Parathyroid adenoma (tissue), 2 donors: ENCODE data around the gene TMEM174.

ENCODE experiments used
- H2AFZ ChIP-seq: fragments of 300-600 bp; sonication (generic); one replicate; pipeline ENCODE4 v1.7.0; 2017; ENCODE audit warnings: antibody characterized with exemption, mild to moderate bottlenecking
- H3K27ac ChIP-seq: fragments of 300-600 bp; sonication (generic); one replicate; pipeline ENCODE4 v1.7.0; 2017
- H3K27me3 ChIP-seq: fragments of 300-600 bp; sonication (generic); one replicate; pipeline ENCODE4 v1.7.0; 2017; ENCODE audit warnings: low read length; ENCODE audit not compliant: control insufficient read depth, insufficient read depth
- H3K36me3 ChIP-seq: fragments of 300-600 bp; sonication (generic); one replicate; pipeline ENCODE4 v1.7.0; 2017; ENCODE audit warnings: low read length; ENCODE audit not compliant: control insufficient read depth, insufficient read depth
- H3K4me1 ChIP-seq: fragments of 300-600 bp; sonication (generic); one replicate; pipeline ENCODE4 v1.7.0; 2017; ENCODE audit warnings: control low read depth
- H3K4me2 ChIP-seq: fragments of 300-600 bp; sonication (generic); one replicate; pipeline ENCODE4 v1.7.0; 2017; ENCODE audit warnings: low read length
- H3K4me3 ChIP-seq: fragments of 300-600 bp; sonication (generic); one replicate; pipeline ENCODE4 v1.7.0; 2017; ENCODE audit warnings: low read depth, low read length
- H3K79me2 ChIP-seq: fragments of 300-600 bp; sonication (generic); one replicate; pipeline ENCODE4 v1.7.0; 2017; ENCODE audit warnings: control low read depth
- H3K9ac ChIP-seq: fragments of 300-600 bp; sonication (generic); one replicate; pipeline ENCODE4 v1.7.0; 2017; ENCODE audit warnings: mild to moderate bottlenecking
- H3K9me3 ChIP-seq: fragments of 300-600 bp; sonication (generic); one replicate; pipeline ENCODE4 v1.7.0; 2017; ENCODE audit warnings: low read length; ENCODE audit not compliant: control insufficient read depth
- TF ChIP-seq, protein P1 (sequence below): fragments of 300-600 bp; sonication (generic); IDR thresholded peaks from one replicate; pipeline ENCODE4 v1.7.0; 2017; ENCODE audit warnings: antibody characterized with exemption, mild to moderate bottlenecking
- donor health status: primary hyperparathyroidism.

Gene TMEM174

DNA sequence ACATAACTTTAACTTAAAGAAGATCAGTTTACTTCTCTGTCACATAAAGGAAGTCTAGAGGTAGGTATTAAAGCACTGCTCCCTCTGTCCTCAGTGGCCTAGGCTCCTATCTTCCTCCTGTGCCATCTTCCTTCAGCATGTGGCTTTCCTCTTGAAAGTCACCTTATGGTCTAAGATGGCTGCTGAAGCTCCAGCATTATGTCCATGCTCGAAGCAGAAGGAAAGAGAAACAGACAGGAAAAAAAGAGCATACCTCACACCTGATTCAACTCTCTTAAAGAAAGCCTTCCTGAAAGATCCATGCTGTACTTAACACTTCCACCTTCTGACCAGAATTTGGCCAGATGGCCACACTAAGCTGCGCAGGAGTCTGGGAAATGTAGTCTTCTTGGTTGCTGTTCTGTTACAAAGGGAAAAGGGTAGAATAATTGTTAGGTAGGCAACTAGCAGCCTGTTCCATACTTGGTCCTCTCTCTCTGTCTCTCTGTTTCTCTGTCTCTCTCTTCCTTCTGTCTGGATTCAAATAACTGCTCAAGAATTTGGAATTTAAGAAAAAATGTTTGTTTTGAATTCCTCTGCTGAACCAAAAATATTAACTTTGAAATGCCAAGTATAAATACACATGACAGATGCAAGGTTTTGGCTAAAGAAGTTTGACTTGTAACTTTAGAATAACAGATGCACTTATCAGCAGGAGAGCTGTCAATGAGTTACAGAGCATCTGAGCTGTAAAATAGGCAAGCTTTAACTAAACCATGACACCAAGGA is 16.0 kb downstream of the TMEM174 start:
- Histone ChIP-seq H3K4me3 (no peak overlapping the region), H3K9ac (no peak overlapping the region), H3K27me3 (no peaks in the 10 kb centered on the region), H3K79me2 (no peaks in the 10 kb centered on the region), H3K27ac (no peak overlapping the region), H3K36me3 (no peaks in the 10 kb centered on the region), H3K4me2 (no peak overlapping the region), H3K4me1 (no peaks in the 10 kb centered on the region), H3K9me3 (no peaks in the 10 kb centered on the region), H2AFZ (peak overlapping the region; percentile 66)
- TF ChIP-seq, protein P1, sequence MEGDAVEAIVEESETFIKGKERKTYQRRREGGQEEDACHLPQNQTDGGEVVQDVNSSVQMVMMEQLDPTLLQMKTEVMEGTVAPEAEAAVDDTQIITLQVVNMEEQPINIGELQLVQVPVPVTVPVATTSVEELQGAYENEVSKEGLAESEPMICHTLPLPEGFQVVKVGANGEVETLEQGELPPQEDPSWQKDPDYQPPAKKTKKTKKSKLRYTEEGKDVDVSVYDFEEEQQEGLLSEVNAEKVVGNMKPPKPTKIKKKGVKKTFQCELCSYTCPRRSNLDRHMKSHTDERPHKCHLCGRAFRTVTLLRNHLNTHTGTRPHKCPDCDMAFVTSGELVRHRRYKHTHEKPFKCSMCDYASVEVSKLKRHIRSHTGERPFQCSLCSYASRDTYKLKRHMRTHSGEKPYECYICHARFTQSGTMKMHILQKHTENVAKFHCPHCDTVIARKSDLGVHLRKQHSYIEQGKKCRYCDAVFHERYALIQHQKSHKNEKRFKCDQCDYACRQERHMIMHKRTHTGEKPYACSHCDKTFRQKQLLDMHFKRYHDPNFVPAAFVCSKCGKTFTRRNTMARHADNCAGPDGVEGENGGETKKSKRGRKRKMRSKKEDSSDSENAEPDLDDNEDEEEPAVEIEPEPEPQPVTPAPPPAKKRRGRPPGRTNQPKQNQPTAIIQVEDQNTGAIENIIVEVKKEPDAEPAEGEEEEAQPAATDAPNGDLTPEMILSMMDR, result no peak

DNA sequence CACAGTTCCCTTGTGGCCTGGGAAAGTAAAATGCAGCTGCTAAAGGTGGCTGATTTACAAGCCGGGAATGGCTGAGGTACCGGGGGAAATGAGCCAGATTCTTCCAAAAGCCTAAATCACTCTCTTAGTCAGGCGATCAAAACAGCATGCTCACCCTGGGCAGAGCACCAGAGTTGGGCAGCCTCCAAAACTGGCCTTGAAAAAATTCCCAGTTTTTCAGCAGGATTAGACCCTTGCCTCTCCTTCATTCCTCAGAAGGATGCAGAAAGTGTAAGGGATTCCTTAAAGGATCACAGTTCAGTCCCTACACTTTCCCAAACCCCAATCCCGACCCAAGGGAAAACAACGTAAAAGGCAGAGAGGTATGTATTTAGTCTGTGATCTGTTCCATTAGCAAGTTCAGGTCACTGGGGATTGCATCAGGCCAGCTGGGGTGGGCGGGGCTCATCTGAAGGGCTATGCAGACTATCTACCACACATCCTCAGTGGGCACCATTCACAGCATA is 16.9 kb downstream of the TMEM174 start:
- Histone ChIP-seq H3K27me3 (no peaks in the 10 kb centered on the region), H3K4me1 (no peaks in the 10 kb centered on the region), H3K9me3 (no peaks in the 10 kb centered on the region), H3K36me3 (no peaks in the 10 kb centered on the region), H3K9ac (no peak overlapping the region), H3K4me2 (no peak overlapping the region), H3K79me2 (no peaks in the 10 kb centered on the region), H2AFZ (no peak overlapping the region), H3K27ac (no peak overlapping the region), H3K4me3 (no peak overlapping the region)
- TF ChIP-seq, protein P1, result no peak

DNA sequence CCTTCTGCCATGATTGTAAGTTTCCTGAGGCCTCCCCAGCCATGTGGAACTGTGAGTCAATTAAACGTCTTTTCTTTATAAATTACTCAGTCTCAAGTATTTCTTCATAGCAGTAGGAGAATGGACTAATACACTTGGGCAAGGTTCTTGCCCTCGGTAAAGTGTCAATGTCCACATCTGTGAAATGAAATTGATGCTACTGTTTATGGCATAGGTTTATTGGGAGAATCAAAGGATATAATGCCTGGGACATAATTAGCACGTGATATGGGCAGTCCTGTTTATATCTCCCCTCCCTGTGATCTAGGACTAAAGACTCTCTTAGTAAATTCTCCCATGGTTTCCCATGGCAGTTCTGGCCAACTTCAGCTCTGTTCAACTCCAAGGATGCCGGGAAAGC is 19.4 kb downstream of the TMEM174 start:
- H3K4me3 ChIP-seq, result no peak overlapping the region
- H3K27me3 ChIP-seq, result no peaks in the 10 kb centered on the region
- TF ChIP-seq, protein P1, result no peak
- H3K27ac ChIP-seq, result no peak overlapping the region
- no peaks in the 10 kb centered on the region for H3K4me1 ChIP-seq
- H3K36me3 ChIP-seq, result no peaks in the 10 kb centered on the region
- no peaks in the 10 kb centered on the region for H3K9me3 ChIP-seq
- no peak overlapping the region for H3K4me2 ChIP-seq
- no peaks in the 10 kb centered on the region for H3K79me2 ChIP-seq
- H2AFZ ChIP-seq, result no peak overlapping the region
- no peak overlapping the region for H3K9ac ChIP-seq

DNA sequence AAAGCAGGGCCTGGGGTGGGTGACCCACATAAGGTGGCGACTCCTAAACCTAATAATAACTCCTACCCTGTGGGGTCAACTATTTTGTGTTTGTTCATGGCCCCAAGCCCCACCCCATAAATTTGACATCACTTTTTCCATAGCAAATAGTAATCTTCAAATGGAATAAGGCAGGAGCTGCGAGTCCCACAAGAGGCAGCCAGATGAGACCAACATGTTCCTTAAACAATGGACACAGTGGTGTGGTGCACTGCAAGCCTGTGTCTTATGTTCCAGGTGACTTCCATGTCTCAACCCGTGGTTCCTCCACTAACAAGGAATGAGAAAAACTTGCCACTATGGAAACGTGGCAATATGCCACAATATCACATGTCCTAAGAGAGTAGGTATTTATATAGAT is 20.6 kb downstream of the TMEM174 start:
- no peak overlapping the region for H3K4me3 ChIP-seq
- no peak overlapping the region for H3K27ac ChIP-seq
- no peak overlapping the region for H3K4me2 ChIP-seq
- no peaks in the 10 kb centered on the region for H3K79me2 ChIP-seq
- TF ChIP-seq, protein P1, result no peak
- H3K9ac ChIP-seq, result no peak overlapping the region
- H3K4me1 ChIP-seq, result no peaks in the 10 kb centered on the region
- no peaks in the 10 kb centered on the region for H3K27me3 ChIP-seq
- H3K9me3 ChIP-seq, result no peaks in the 10 kb centered on the region
- H2AFZ ChIP-seq, result no peak overlapping the region
- no peaks in the 10 kb centered on the region for H3K36me3 ChIP-seq

DNA sequence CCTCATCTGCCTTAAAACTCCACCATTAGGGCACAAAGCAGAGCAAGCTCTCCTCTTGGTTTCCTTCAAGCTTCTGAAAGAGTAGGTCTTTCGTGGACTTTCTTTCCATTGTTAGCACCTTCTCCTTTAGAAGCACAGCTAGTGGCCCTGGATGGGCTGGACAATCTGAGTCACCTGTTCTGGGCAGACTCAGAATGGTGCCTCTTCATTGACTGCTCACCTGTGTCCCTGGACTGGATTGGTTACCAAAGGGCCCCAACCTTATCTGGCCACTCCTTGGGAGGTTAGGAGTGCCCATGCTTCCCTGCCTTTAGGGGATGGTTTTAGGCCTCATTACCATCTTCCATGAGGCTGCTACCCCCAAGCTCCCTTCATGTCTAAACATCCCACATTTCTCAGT is 23.2 kb downstream of the TMEM174 start:
- H3K27ac ChIP-seq, result no peak overlapping the region
- no peak overlapping the region for H3K4me3 ChIP-seq
- no peaks in the 10 kb centered on the region for H3K9me3 ChIP-seq
- H2AFZ ChIP-seq, result no peak overlapping the region
- H3K79me2 ChIP-seq, result no peaks in the 10 kb centered on the region
- H3K4me2 ChIP-seq, result no peak overlapping the region
- H3K9ac ChIP-seq, result no peak overlapping the region
- no peaks in the 10 kb centered on the region for H3K4me1 ChIP-seq
- no peaks in the 10 kb centered on the region for H3K36me3 ChIP-seq
- TF ChIP-seq, protein P1, result no peak
- no peaks in the 10 kb centered on the region for H3K27me3 ChIP-seq
